Measurements from ENCODE around the gene GRIK4.

The GRIK4 gene

DNA sequence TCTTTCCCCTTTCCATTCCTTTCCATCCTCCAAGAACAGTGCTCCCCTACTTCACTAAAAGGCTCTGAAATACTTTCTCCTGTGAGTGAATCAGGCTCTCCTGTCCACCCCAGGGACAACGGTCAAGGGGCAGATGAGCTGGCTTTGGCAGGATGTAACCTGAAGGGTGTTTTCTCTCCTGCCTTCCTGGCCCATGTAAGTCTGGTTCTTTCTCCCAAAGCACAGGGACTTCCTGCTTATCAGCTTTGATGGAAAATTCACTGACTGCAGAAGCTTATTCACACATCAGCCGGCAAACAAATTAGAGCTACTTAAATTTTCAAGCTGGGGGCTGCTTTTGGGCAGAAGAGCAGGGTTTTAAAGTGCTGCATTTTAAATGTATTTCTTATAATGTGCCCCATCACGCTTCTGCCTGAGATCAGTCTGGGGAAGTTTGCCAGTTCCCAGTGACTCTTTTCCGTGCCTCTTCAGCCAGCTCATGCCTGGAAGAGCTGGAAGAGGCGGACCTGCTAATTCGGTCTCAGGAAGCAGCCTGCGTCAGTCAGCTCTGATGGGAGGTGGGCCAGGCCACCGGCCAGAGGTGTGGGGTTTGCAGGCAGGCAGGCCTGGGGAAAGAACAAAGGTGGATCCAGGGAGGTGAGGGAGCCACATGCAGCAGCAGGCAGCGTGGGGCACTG, 372.0 kb downstream of the GRIK4 start:
- no peak for DNase-seq (ENCODE audit: low spot score)

DNA sequence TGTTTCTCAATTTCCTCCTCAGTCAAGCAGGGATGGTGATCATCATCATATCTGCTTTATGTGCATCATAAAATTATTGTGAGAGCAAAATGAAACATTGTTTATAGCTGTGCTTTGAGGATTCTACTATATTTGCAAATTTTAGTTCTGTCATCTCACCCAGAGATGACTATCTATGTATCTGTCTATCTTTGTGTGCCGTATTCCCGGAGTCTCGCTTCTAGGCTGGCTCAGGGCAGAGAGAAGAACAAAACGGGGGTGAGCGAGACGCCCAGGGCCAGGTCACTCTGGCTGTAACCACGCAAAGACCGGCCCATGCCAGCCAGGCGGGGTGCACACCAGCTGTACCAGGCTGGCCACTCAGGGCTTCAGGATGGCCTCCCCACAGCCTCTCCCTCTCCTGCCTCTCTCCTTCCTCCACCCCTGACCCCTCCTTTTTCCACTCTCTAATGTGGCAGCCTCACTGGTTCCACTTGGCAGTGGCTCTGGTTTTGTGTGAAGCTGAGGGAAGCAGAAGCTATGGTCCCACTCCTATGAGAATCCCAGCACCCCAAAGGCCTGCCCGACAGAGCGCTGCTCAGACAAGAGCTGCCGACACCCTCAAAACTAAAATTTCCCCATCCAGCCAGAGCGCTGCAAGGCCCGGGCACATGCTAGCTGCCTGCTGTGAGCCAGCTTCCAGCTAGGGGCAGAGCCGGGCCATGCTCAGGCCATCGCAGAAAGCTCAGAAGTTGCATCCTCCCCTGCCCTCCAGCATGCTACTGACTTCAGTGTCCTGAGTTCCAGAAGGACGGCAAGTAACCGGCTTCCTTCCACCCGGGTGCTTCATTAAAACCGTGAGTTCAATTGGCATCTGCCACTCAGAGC, 372.8 kb downstream of the GRIK4 start:
- no peak for DNase-seq (ENCODE audit: low spot score)

DNA sequence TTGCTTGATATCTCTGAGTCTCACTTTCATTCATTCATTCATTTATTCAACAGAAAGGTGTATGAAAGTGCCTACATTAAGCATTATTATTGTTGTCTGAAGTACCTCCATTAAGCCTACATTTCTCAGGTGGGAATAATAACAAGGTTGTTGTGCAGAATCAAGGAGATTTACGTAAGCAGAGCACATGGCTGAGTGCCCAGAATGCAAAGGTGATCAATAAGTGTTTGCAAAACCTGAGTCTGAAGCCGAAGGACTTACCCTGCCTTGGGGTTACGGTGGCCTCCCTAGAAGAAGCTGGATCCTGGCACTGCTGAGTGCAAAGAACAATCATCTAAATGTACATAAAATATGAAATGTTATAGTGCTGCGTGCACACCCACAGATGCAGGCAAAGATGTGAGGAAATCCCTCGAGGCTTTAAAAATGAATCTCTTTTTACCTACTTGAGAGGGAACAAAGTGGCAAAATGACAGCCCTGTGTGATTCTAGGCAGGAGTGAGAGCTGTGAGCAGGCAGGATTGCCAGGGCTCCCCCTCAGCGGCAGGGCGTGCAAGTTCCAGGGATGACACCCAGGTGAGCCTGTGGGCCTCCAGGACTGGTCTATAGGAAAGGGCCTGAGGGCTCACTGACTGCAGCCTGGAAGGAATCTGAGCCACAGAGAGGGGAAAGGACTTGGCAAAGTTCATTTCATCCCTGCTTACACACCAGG, 379.2 kb downstream of the GRIK4 start:
- DNase-seq (ENCODE audit: low spot score): no peak

DNA sequence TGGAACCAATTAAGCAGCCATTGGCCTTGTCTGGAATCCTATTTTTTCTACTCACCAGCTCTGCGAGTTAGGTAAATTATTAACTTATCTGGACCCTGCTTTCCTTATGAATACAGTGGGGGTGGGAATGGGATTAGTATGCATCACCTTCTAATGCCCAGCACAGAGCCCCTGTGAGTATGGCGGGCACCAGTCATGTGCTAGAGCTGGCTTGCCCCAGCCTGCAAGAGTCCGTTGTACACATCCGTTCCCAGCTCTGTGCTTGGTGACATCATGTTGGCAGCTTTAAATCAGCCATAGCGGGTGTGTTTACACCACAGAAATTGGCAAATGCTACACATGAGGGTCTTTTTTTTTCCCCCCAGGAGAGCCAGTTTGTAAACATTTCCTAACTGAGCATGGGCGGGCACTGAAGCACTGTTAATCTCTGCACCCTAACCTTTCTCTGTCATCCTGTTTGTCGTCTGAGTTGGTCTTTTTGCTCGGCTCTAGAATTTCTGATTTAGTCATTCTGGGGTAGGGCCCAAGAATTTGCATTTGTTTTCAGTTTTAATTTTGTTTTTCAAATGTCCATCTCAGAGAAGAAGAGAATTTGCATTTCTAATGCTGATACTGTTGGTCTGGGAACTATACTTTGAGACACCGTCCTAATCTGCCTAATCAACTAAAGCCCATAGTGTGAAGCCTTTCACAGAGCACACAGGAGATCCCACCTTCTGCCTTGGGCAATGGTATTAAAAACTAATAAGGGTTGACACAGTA, 382.1 kb downstream of the GRIK4 start:
- DNase-seq (ENCODE audit: low spot score): no peak

GRCh38 chr11:120894202-120894985, 382.8 kb downstream of the GRIK4 start:
- no peak for DNase-seq (ENCODE audit: low spot score)

- DNase-seq (ENCODE audit: low spot score): no peak
Measured at GRCh38 chr11:120896687-120897086, 385.1 kb downstream of the GRIK4 start.

DNA sequence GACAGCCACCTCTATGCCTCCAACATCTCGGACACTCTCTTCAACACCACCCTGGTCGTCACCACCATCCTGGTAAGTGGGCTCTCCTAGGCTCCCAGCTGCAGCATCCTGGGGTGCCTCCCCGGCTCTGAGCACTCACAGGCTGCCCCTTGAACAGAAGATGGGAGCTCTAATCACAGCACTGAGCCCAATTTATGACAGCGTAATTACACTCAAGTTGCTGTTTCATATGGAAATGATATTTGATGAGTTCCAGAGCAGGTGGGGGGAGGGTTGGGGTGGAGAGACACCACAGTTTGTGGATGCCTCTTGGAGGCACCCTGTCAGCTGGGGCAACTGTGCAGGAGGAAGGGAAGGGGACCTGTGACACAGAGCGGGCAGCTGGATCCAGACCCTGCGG, 387.0 kb downstream of the GRIK4 start:
- no peak for DNase-seq (ENCODE audit: low spot score)

DNA sequence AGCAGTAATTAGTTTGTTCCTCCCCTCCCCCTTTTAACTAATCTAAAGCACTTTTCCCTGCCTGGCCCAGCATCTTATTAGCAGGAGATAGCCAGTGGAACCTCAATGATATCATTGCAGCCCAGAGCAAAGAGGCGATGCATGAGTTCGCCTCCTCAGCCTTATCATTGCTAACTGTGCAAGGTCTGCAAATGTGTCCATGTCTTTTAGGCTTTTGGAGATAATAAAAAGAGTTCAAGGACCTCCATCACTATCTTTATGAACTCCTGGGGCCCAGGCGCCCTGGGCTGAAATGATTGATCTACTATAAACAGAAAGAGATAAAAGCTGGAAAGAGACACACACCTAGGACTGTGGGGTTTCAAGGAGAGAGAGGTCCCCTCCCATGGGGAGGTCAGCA, 388.2 kb downstream of the GRIK4 start:
- no peak for DNase-seq (ENCODE audit: low spot score)

DNA sequence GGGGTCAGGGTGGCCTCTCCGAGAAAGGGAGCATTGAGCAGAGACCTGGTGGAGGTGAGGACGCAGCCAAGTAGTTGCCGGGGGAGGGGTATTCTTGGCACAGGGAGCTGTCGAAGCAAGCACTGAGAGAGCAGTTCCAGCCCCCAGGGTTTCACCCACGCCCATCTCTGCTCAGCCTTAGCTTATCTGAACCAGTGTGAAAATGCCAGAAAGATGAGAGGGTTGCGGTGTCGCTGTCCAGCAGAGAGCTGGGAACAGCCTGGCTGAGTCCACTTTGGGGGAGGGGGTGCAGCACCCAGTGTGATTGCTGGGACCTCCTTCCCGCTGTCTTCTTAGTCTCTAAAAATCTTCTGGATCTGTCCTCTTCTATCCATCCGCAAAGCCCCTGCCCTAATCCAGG, 389.1 kb downstream of the GRIK4 start:
- DNase-seq (ENCODE audit: low spot score): no peak

GRCh38 chr11:120903686-120904085, 392.1 kb downstream of the GRIK4 start:
- no peak for DNase-seq (ENCODE audit: low spot score)

DNA sequence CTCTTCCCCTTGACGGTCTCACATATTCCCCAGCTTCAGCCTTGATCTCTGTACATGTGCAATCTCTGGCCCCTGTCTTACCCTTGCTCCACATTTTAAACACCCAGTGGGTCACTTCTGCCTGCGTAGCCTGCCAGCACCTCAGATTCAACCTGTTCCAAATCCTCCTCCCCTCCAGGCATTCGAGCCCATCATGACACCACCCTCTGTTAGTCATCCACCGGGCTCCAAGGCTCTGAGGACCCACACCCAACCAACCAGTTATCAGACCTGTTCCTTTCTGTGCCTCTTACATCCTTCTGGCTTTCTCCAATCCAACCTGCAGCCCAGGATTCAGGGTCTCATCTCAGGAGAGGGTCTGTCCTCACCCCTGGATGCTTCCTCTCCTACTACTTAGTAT, 392.6 kb downstream of the GRIK4 start:
- no peak for DNase-seq (ENCODE audit: low spot score)

DNA sequence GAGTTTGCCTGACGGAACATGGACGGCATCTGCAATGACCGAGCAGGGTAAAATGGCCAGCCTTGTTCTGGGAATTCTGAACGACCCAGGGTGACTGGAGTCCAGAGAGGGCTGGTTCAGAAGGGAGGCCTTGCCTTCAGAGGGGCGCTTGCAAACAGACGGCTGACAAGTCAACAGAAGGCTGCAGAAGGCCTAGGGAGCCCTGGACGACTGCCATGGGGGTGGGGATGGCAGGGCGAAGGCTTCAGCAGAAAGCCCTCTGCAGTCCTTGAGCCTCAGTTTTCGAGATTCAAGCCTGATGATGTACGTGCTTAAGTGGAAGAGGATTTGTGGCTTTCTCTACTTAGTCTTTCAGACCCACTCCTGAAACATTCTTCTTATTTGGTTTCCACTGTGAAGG, 395.2 kb downstream of the GRIK4 start:
- no peak for DNase-seq (ENCODE audit: low spot score)

DNA sequence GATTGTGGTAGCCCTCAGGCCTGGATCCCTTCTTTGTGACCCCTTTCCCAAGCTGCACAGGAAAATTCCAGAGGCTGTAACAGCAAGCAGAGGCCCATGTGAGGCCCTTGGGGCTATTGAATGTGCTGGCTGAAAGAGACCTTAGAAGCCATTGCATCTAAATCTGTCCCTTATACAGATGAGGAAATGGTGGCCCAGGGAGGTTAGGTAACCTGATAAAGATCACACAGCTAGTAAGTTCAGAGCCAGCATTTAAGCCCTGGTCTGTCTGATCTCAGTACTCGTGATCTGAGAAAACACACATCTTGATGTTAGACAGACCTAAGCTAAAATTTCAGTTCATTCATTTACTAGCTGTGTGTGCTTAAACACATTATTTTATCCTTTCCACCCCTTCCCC, 396.4 kb downstream of the GRIK4 start:
- DNase-seq (ENCODE audit: low spot score): no peak

DNA sequence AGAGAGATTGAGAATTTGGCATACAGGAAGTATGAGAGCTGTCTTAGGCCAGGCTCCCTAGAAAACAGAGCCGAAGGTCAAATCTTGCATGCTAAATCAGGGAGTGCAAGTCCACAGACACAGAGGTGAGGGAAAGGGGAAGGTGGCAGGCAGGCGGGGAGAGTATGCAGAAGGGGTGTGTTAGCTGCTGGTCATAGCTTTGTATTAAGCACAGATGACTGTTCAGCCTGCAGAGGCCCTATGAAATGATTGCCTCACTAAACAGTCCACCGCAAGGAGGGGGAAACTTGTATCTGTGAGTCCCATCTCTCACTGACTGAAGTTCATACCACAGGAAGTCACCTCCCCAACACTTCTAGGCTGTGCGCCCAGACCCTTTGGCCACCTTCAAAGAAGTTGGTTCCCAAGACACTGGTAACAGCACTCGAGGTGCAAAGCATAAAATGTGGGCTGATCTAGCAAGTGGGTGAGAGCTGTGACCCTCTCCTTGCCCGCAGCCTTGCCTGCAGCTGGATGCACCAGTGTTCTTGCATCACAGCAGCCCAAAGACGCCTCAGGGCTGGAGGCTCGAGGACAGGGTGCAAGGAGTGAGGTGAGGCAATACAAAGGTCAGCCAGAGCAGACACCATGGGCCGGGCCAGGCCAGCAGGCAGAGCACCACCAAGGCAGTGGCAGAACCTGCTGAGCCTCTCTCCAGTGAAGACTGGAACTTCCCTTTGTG, 397.1 kb downstream of the GRIK4 start:
- DNase-seq (ENCODE audit: low spot score): no peak

DNA sequence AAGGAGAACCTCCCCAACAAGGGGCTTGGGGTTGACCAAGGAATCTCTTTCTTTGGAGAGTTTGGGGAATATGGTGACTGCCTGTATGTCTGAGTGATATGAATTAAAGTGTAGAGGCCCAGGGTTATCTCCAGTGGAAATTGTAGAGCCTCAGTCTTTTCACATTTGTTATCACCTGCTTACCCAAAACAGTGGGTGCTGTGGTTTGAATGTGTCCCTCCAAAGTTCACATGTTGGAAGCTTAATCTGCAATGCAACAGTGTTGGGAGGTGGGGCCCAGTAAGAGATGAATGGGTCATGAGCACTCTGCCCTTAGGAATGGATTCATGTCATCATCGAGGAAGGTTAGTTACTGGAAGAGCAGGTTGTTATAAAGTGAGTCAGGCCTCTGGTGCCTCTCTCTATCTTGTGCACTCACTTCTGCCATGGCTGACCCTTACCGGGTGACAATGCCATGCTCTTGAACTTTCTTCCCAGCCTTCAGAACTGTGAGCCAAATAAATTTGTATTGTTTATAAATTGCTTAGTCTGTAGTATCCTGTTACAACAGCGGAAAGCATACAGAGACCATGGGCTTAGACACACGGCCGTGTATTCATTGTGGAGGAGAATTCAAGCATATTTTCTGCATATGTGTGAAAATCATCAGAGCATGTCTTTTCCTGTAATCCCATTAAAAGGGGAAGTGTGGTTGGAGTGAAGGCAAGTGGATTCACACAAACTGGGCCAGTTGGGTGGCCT, 398.3 kb downstream of the GRIK4 start:
- no peak for DNase-seq (ENCODE audit: low spot score)

- DNase-seq (ENCODE audit: low spot score): no peak
Measured at GRCh38 chr11:120911943-120912342, 400.4 kb downstream of the GRIK4 start.

- peak; percentile 37 for DNase-seq (ENCODE audit: low spot score)
Measured at GRCh38 chr11:120912504-120912903, 401.0 kb downstream of the GRIK4 start.

GRCh38 chr11:120912915-120913314, 401.4 kb downstream of the GRIK4 start:
- DNase-seq (ENCODE audit: low spot score): no peak

DNA sequence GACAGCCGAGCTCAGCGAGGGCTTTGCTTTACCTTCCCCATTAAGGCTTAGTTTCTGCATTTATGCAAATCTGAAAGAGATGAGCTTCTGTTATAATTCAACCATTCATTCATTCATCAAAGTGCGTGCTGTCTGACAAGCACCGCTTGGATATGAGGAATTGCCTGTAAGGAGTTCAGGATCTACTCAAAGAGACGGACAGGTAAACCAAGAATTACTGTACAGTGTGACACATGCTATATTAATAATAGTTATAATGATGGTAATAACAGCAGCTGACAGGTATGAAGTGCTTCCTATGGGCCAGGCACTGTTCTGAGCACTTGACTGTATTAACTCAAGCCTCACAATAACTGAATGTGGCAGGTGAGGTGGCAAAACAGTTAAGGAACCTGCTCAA, 402.5 kb downstream of the GRIK4 start:
- no peak for DNase-seq (ENCODE audit: low spot score)

DNA sequence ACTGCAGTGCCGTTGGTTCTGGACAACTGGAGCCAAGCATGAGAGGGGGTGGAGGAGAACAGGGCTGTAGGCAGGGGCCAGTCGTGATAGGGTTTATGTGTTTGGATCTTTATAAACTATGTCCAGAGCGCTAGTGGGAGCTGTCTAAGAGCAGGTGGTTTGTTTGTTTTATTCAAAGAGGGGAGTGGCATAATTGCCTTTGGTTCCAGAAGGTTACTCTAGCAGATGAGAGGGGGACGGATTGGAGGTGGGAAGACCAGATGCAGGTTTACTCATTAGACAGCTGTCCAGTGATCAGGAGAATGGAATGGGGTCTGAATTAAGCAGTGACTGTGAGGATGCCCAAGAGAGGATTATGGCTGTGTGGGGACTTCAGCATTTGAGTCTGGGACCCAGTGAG, 403.1 kb downstream of the GRIK4 start:
- no peak for DNase-seq (ENCODE audit: low spot score)
